CD4-positive, alpha-beta memory T cell (primary cell): ENCODE measurements around the gene RCOR2. TPM values are rescaled to one million over a fixed set of nuclear protein-coding genes. Genes with fewer than 3 reads are reported as not detected.

Experiments
- CTCF ChIA-PET: fragments of 350-600 bp; sonication (Branson Sonifier 250); formaldehyde crosslinking; loops from one replicate; lab custom pipeline; 2021; ENCODE audit warnings: inconsistent platforms; ENCODE audit not compliant: partially characterized antibody; lab: Charles Lee
- POLR2A ChIA-PET: fragments of 350-600 bp; sonication (Branson Sonifier 250); formaldehyde crosslinking; loops from one replicate; lab custom pipeline; 2021; ENCODE audit not compliant: partially characterized antibody; lab: Charles Lee
- DNase-seq, 5 donors: peaks; one replicate each; pipeline versions ENCODE4 v3.0.0 to v3.0.0-alpha.2; 2020 to 2022; ENCODE audit warnings: mixed read lengths in 1 of 5
- H3K27ac ChIP-seq: one replicate; pipeline ENCODE4 v1.7.0; 2013; ENCODE audit warnings: low read depth, low read length
- H3K27me3 ChIP-seq: 2 replicates; pipeline ENCODE4 v1.7.0; 2013; ENCODE audit warnings: mild to moderate bottlenecking, low read length, moderate library complexity; ENCODE audit not compliant: insufficient read depth
- H3K36me3 ChIP-seq: 2 replicates; pipeline ENCODE4 v1.7.0; 2013; ENCODE audit warnings: mild to moderate bottlenecking, low read length, moderate library complexity; ENCODE audit not compliant: insufficient read depth
- H3K4me1 ChIP-seq: 2 replicates; pipeline ENCODE4 v1.7.0; 2013; ENCODE audit warnings: mild to moderate bottlenecking, low read length, moderate library complexity; ENCODE audit not compliant: insufficient read depth
- H3K4me3 ChIP-seq, 2 donors: one replicate each; pipeline ENCODE4 v1.7.0; 2013; ENCODE audit warnings: low read length in 2 of 2, mild to moderate bottlenecking in 1 of 2
- H3K9me3 ChIP-seq, 2 donors: one replicate each; pipeline ENCODE4 v1.7.0; 2013; ENCODE audit warnings: low read length in 2 of 2, control low read depth in 1 of 2; ENCODE audit not compliant: control insufficient read depth in 1 of 2
- H3K27ac Mint-ChIP-seq, 7 donors: one replicate each; pipeline ENCODE4 v1.8.0; 2020 to 2021; ENCODE audit warnings: mixed read lengths in 7 of 7, mild to moderate bottlenecking in 6 of 7, inconsistent platforms in 3 of 7, moderate library complexity in 3 of 7
- H3K27me3 Mint-ChIP-seq, 2 donors: one replicate each; pipeline ENCODE4 v1.8.0; 2020 to 2021; ENCODE audit warnings: mixed read lengths in 2 of 2
- H3K36me3 Mint-ChIP-seq, 2 donors: one replicate each; pipeline ENCODE4 v1.8.0; 2020 to 2021; ENCODE audit warnings: mixed read lengths in 2 of 2, inconsistent platforms in 1 of 2, mild to moderate bottlenecking in 1 of 2
- H3K4me1 Mint-ChIP-seq, 4 donors: one replicate each; pipeline ENCODE4 v1.8.0; 2020 to 2021; ENCODE audit warnings: mixed read lengths in 4 of 4, mild to moderate bottlenecking in 1 of 4
- H3K4me3 Mint-ChIP-seq, 8 donors: one replicate each; pipeline ENCODE4 v1.8.0; 2020 to 2021; ENCODE audit warnings: mixed read lengths in 8 of 8, mild to moderate bottlenecking in 7 of 8, moderate library complexity in 6 of 8, inconsistent platforms in 3 of 8
- H3K9me3 Mint-ChIP-seq, 8 donors: one replicate each; pipeline ENCODE4 v1.8.0; 2020 to 2021; ENCODE audit warnings: mixed read lengths in 8 of 8, mild to moderate bottlenecking in 5 of 8, inconsistent platforms in 3 of 8, moderate library complexity in 1 of 8
- intact Hi-C: fragments of 100-400 bp; cut with micrococcal nuclease; formaldehyde crosslinking; loops from one replicate; pipeline ENCODE4 v1.15.1; 2023
- polyA plus RNA-seq, 2 donors: library from polyadenylated mRNA; unstranded; fragments of 300-500 nt; fragmentation: Illumina TruSeq; gene quantifications; one replicate each; pipeline ENCODE4 v1.2.3, GENCODE V29; 2021
- total RNA-seq, 2 experiments: library from RNA; stranded (reverse); gene quantifications; one replicate each; pipeline ENCODE4 v1.2.3, GENCODE V29; 2021

Gene RCOR2
- total and polyA plus RNA-seq, 4 experiments from 2014 or later = not detected

GRCh38 chr11:63890368-63890767, 26.6 kb downstream of the RCOR2 start:
- peak overlapping the region; percentile 60 to 98 (median 86) for H3K27ac Mint-ChIP-seq
- peak overlapping the region; percentile 46 to 99 (median 96) for H3K4me3 Mint-ChIP-seq
- H3K9me3 Mint-ChIP-seq = no peaks in the 10 kb centered on the region
- intact Hi-C loops = no loop called here
- peaks cover 12% of the 10 kb centered on the region for H3K36me3 ChIP-seq
- no peaks in the 10 kb centered on the region for H3K27me3 Mint-ChIP-seq
- peaks cover 52 to 82% (median 66%) of the 10 kb centered on the region in 4 donors for H3K4me1 Mint-ChIP-seq
- H3K27me3 ChIP-seq = no peaks in the 10 kb centered on the region
- no peaks in the 10 kb centered on the region for H3K9me3 ChIP-seq
- no peak overlapping the region for H3K4me3 ChIP-seq
- DNase-seq = no peak
- POLR2A ChIA-PET = interaction anchor here (0.6 to 7.5 kb wide), 5 partner anchors 14 to 52 kb away, joined by 3 to 83 read pairs (median 7); partner anchors contain the start of gene MARK2
- H3K4me1 ChIP-seq = peaks cover 75% of the 10 kb centered on the region
- no peak overlapping the region for H3K27ac ChIP-seq
- CTCF ChIA-PET = interaction anchor here (0.5 to 6.6 kb wide), 4 partner anchors 17 to 82 kb away, joined by 3 to 39 read pairs (median 4); partner anchors contain the start of gene MARK2
- H3K36me3 Mint-ChIP-seq = peaks cover 11 to 24% of the 10 kb centered on the region in 2 donors

- Mint-ChIP-seq H3K27me3 (no peaks in the 10 kb centered on the region), H3K4me1 (peaks cover 55 to 79% (median 68%) of the 10 kb centered on the region in 4 donors), H3K9me3 (no peaks in the 10 kb centered on the region), H3K4me3 (peak overlapping the region; percentile 90 to 99 (median 96)), H3K27ac (peak overlapping the region; percentile 88 to 98 (median 97)), H3K36me3 (peaks cover 8 to 21% of the 10 kb centered on the region in 2 donors)
- ChIA-PET POLR2A (interaction anchor here (0.8 to 7.5 kb wide), 9 partner anchors 8 to 51 kb away, joined by 3 to 83 read pairs (median 6); partner anchors contain the start of gene MARK2), CTCF (interaction anchor here (0.7 to 6.6 kb wide), 3 partner anchors 19 to 52 kb away, joined by 3 to 39 read pairs (median 3); partner anchors contain the start of gene MARK2)
- H3K36me3 ChIP-seq = peaks cover 5% of the 10 kb centered on the region
- intact Hi-C loops = no loop called here
- peaks cover 78% of the 10 kb centered on the region for H3K4me1 ChIP-seq
- no peak for DNase-seq
- H3K27me3 ChIP-seq = no peaks in the 10 kb centered on the region
- peak overlapping the region; percentile 76 to 92 for H3K4me3 ChIP-seq
- H3K27ac ChIP-seq = peak overlapping the region; percentile 69
- H3K9me3 ChIP-seq = no peaks in the 10 kb centered on the region
These were observed 27.6 kb downstream of the RCOR2 start for GRCh38 chr11:63889344-63889743.

GRCh38 chr11:63888170-63889086, 28.5 kb downstream of the RCOR2 start:
- H3K36me3 ChIP-seq = peaks cover 2% of the 10 kb centered on the region
- no peaks in the 10 kb centered on the region for H3K9me3 Mint-ChIP-seq
- H3K4me1 ChIP-seq = peaks cover 81% of the 10 kb centered on the region
- peak overlapping the region; percentile 76 to 92 for H3K4me3 ChIP-seq
- peak overlapping the region; percentile 69 for H3K27ac ChIP-seq
- intact Hi-C loops = loop anchor here (1.0 kb wide), 3 partner anchors 22 to 50 kb away; no protein-coding TSS in a partner anchor
- no peaks in the 10 kb centered on the region for H3K27me3 ChIP-seq
- peaks cover 3 to 15% of the 10 kb centered on the region in 2 donors for H3K36me3 Mint-ChIP-seq
- no peaks in the 10 kb centered on the region for H3K27me3 Mint-ChIP-seq
- peaks cover 56 to 81% (median 69%) of the 10 kb centered on the region in 4 donors for H3K4me1 Mint-ChIP-seq
- CTCF ChIA-PET = interaction anchor here (1.0 to 6.6 kb wide), 10 partner anchors 15 to 112 kb away, joined by 3 to 39 read pairs (median 4); partner anchors contain the start of gene MARK2
- POLR2A ChIA-PET = interaction anchor here (0.8 to 7.5 kb wide), 22 partner anchors 9 to 396 kb away, joined by 3 to 83 read pairs (median 4); partner anchors contain the start of genes BAD, MARK2 and RCOR2
- H3K9me3 ChIP-seq = no peaks in the 10 kb centered on the region
- peak overlapping the region; percentile 94 to 99 (median 97) for H3K27ac Mint-ChIP-seq
- peak overlapping the region; percentile 90 to 99 (median 96) for H3K4me3 Mint-ChIP-seq
- peak; percentile 70 to 83 (median 75) for DNase-seq

GRCh38 chr11:63887386-63887999, 29.5 kb downstream of the RCOR2 start:
- Histone ChIP-seq H3K27me3 (no peaks in the 10 kb centered on the region), H3K4me3 (peak overlapping the region in 1 of 2 donors; percentile 76), H3K36me3 (peaks cover 7% of the 10 kb centered on the region), H3K9me3 (no peaks in the 10 kb centered on the region), H3K4me1 (peaks cover 81% of the 10 kb centered on the region), H3K27ac (peak overlapping the region; percentile 69)
- no peaks in the 10 kb centered on the region for H3K27me3 Mint-ChIP-seq
- intact Hi-C loops = no loop called here
- no peak for DNase-seq
- ChIA-PET CTCF (interaction anchor here (1.0 to 2.6 kb wide), 8 partner anchors 12 to 113 kb away, joined by 3 to 20 read pairs (median 4); no protein-coding TSS in a partner anchor), POLR2A (interaction anchor here (0.9 to 7.5 kb wide), 18 partner anchors 8 to 49 kb away, joined by 3 to 83 read pairs (median 4); partner anchors contain the start of genes MARK2 and RCOR2)
- peaks cover 0 to 14% of the 10 kb centered on the region in 2 donors for H3K36me3 Mint-ChIP-seq
- H3K4me1 Mint-ChIP-seq = peaks cover 60 to 84% (median 73%) of the 10 kb centered on the region in 4 donors
- peak overlapping the region; percentile 79 to 99 (median 96) for H3K4me3 Mint-ChIP-seq
- no peaks in the 10 kb centered on the region for H3K9me3 Mint-ChIP-seq
- peak overlapping the region; percentile 94 to 99 (median 97) for H3K27ac Mint-ChIP-seq

- no peaks in the 10 kb centered on the region for H3K27me3 ChIP-seq
- no peak overlapping the region for H3K4me3 ChIP-seq
- H3K36me3 ChIP-seq = peaks cover 7% of the 10 kb centered on the region
- no peak for DNase-seq
- Mint-ChIP-seq H3K27ac (peak overlapping the region; percentile 61 to 94 (median 78)), H3K27me3 (no peaks in the 10 kb centered on the region), H3K9me3 (no peaks in the 10 kb centered on the region), H3K4me1 (peaks cover 48 to 81% (median 65%) of the 10 kb centered on the region in 4 donors), H3K4me3 (peak overlapping the region in 1 of 8 donors; percentile 15), H3K36me3 (peaks cover 0 to 5% of the 10 kb centered on the region in 2 donors)
- ChIA-PET POLR2A (interaction anchor here (0.6 to 1.2 kb wide), 4 partner anchors 12 to 60 kb away, joined by 3 to 4 read pairs (median 4); partner anchors contain the start of gene MARK2), CTCF (interaction anchor here (1.0 to 2.4 kb wide), 3 partner anchors 12 to 416 kb away, joined by 3 to 15 read pairs (median 4); partner anchors contain the start of genes CATSPERZ and MARK2)
- intact Hi-C loops = no loop called here
- H3K27ac ChIP-seq = no peak overlapping the region
- no peaks in the 10 kb centered on the region for H3K9me3 ChIP-seq
- H3K4me1 ChIP-seq = peaks cover 77% of the 10 kb centered on the region
These were observed 32.6 kb downstream of the RCOR2 start for GRCh38 chr11:63884196-63884932.

GRCh38 chr11:63883791-63884190, 33.2 kb downstream of the RCOR2 start:
- peaks cover 48 to 80% (median 64%) of the 10 kb centered on the region in 4 donors for H3K4me1 Mint-ChIP-seq
- Histone ChIP-seq H3K36me3 (peaks cover 7% of the 10 kb centered on the region), H3K4me1 (peaks cover 75% of the 10 kb centered on the region), H3K27me3 (no peaks in the 10 kb centered on the region), H3K9me3 (no peaks in the 10 kb centered on the region), H3K27ac (no peak overlapping the region), H3K4me3 (no peak overlapping the region)
- CTCF ChIA-PET = interaction anchor here (1.4 to 2.4 kb wide), 2 partner anchors 46 to 417 kb away, joined by 4 to 15 read pairs; partner anchors contain the start of genes CATSPERZ and MARK2
- no peaks in the 10 kb centered on the region for H3K9me3 Mint-ChIP-seq
- H3K4me3 Mint-ChIP-seq = peak overlapping the region in 1 of 8 donors; percentile 15
- intact Hi-C loops = no loop called here
- no peaks in the 10 kb centered on the region for H3K27me3 Mint-ChIP-seq
- peaks cover 0 to 5% of the 10 kb centered on the region in 2 donors for H3K36me3 Mint-ChIP-seq
- POLR2A ChIA-PET = interaction anchor here (0.6 to 1.0 kb wide), 3 partner anchors 14 to 61 kb away, joined by 3 to 4 read pairs (median 3); partner anchors contain the start of gene MARK2
- no peak for DNase-seq
- peak overlapping the region; percentile 61 to 94 (median 78) for H3K27ac Mint-ChIP-seq
